ENCODE measurements around the gene DGKG. TPM values are rescaled to one million over a fixed set of nuclear protein-coding genes. Genes with fewer than 3 reads are reported as not detected.

The DGKG gene
- polyA plus RNA-seq, 1 donor = 0.43 TPM

DNA sequence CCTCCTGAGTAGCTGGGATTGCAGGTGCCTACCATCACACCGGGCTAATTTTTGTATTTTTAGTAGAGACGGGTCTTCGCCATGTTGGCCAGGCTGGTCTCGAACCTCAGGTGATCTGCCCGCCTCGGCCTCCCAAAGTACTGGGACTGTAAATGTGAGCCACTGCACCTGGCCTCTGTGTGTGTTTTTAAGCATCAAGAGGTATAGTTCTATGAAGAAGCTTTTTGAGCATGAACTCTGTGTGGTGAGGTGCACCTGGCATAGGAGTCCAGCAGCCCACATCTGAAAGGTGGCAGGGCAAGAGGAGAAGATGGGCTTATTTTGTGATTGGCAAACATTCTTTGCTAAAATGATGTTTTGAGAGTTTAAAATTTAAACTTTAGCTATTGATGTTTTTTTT, 118.0 kb downstream of the DGKG start:
- no peak for DNase-seq

DNA sequence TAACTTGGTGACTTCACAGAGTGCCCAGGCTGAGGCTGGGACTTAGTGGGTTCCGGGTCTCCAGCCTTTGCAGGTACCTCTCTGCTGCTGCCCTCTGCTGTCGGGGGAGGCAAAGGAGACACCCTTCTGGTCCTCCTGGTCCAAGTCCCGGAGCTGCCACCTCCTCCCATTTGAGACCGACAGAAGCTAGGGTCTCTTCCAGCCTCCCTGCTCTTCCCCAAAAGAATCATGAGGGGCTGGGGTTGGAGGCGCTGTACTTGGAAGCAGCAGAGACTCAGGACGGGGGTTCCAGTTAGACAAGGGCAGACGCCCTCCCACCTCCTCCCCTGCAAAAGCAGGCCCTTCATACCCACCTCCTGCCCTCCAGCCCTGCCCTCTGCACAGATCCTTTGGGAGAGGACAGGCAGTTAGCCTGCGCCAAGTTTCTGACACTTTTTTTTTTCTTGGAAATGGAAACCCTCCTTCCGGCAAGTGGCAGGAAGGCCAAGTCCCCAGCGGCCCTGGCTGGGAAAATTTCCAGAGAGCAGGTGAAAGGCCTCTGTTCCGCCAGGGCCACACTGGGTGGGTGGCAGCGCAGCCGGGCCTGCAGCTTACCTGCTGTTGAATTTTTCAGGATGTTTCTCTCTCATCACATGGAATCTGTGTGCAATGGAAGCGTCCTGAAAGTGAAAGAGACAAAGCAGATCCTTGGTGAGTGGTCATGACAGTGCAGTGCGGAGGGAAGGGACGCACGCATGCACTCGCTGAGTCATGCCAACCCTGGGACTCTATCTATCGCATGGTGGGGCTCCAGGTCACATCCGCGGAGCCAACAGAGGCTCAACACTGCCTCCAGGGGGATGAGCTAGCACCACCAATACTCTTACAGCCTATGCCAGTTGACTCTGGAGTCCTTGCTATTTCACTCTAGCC, 119.9 kb downstream of the DGKG start:
- no peak for DNase-seq

DNA sequence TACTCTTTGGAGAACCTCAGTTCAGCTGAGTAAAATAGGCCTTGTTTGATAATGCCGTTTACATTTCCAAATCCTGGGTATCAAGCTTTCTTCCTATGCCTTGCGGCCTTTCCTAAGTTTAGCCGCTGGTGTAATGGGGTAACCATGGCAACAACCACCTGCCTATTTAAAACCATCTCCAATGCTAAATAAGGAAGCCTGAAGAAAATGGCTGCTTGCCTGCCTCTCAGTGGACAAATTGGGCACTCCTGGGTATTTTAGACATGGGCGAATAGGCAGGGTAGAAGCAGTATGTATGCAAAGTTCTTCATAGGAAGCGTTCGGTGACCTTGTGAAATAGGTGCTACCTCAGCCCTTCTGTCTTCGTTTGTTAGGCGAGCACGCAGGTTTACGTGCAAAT, 122.7 kb downstream of the DGKG start:
- no peak for DNase-seq

DNA sequence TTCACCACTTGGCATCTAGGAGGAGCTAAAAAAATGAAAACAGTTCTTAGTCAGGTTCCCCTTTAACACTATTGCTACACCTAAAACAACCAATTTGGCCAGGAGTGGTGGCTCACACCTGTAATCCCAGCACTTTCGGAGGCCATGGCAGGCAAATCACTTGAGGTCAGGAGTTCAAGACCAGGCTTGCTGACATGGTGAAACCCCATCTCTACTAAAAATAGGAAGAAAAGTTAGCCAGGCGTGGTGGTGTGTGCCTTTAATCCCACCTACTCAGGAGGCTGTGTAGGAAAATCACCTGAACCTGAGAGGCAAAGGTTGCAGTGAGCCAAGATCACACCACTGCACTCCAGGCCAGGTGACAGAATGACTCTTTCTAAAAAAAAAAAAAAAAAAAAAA, 124.1 kb downstream of the DGKG start:
- DNase-seq = no peak

DNA sequence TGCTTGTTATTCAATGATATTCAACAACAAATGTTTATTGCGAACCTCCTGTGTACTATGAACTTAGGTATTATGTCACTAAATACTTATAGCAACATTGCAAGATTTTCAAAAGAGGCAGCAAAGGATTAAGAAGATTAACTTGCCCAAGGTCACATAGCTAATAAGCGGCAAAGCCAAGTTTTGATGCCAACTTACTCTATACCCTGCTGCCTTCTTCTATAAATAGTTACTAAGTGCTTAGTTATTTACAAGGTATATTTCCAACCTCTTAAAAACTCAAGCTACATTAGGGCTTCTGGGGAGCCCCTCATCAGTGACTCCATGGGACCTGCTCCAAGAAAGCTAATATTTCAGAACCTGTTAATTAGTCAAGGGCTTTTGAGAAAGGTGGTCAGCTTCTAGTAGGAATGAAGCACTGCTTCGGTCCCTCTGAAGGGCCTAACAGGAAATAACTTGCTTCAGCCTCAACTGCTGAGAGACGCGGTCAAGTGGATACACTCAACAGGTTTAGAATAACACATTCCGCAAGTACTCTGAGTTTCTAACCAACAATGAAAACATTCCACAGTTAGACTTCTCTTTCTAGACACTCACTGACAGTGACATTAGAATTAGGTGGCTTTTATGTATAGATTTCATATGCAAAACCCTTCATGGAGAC, 125.5 kb downstream of the DGKG start:
- no peak for DNase-seq

DNA sequence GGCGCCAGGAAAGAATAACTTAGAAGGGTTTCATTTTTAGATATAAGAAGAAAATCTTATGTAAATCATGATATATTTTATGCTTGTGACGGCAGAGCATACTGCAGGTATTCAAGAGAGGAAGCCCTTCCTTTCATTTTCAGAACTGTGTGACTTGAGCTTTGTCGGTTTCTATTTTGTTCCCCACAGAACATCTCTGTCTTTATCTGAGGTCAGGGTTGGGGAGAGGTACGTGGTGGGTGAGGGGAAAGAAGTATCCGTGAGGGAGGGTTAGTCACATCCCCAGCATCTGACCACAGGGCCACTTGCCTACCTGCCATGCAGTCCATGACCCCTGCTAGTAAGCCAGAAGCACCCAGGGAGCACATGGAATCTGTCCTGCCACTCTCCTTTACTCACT, 126.5 kb downstream of the DGKG start:
- no peak for DNase-seq

DNA sequence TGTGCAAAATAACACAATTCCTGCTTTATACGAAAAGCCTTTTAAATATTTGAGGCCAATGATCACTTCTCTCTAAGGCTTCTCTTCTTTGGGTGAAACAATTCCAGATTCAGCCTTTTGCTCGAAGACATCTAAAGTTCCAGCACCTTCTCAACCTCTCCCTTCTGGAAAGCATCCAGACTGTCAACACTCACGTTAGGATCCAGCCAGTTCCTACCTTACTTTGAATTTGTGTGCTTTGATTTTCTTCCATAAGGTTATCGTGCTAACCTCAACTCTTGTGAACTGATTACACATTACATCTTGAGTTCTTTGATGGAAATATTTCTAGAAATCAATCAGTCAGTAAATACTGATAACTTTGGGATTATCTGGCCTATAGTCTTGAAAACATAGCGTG, 127.9 kb downstream of the DGKG start:
- no peak for DNase-seq

DNA sequence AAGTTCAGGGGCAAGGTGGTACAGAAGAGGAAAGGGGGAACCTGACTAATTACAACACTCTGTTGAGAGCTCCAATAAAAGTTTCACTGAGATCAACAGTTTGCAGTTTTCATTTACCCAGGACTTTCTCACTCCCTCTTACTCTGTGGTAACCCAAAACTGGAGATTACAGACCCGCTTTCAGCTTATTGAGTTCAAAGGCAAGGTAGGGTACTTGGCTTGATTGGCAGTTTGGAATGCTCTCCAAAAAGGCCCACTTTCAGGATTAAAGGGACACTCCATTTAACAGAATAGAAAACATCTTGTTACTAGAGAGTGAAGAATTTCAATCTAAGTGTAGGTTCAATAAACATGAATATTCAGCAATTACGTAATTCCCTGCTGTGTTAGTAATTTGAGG, 135.6 kb downstream of the DGKG start:
- DNase-seq = no peak

DNA sequence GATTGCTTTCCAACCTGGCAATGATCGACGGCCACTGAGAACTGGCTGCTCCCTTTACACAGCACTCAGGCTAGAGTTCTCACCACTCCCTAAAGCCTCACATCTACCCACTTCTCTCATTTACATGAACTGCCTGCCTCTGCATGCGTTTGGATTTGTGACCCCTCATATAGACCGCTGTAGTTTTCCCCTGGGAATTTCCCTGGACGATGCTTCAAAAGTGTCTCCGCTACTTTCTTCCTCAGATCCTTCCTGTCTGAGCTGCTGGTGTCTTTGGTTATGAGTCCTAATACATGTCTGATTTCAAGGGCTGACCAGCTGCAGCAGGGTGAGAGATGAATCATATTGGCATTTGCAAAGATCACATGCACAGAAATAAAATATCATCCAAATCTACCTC, 136.4 kb downstream of the DGKG start:
- no peak for DNase-seq

DNA sequence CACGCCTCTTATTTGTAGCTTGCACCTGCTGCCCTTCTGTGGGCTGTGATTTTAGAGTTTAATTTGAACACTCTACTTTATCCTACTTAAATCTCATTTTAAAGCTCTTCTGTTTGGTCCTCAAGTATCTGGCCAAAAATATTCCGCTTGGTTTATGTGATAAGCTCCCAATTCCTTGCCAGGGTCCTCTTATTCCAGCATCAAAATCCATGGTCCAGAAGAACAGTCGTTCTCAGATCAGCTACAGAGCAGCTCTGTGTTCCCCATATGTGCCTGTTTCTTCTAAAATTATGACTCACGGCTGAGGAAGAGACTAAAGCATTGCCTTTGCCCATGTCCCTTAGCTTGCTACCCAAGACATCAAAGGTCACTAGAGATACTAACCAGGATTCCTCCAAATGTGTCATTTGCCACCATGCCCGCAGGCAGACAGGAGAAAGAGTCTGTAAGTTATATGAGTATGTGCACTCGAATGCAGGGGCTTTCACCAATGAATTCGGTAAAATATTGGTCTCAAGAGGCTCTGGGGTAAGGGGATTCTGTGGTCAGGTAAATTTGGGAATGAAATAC, 137.9 kb downstream of the DGKG start:
- no peak for DNase-seq

DNA sequence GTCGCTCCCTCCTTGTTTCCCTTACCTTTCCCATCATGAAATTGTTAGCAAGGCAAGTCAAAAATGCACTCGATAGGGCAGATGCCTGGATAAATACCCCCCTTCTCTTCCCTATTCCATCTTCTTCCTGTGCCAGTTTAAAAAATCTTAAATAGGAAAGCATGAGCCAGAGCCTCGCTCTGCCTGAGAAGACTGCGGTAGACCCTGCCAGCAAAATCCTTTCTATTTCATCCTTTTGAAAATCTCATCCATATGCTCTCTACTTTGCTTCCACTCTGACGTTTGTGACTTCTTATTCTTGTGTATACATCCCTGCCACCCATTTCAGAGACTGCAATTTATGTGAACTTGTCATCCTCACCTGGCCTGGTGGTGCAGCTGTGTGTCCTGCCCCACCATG, 138.6 kb downstream of the DGKG start:
- no peak for DNase-seq

DNA sequence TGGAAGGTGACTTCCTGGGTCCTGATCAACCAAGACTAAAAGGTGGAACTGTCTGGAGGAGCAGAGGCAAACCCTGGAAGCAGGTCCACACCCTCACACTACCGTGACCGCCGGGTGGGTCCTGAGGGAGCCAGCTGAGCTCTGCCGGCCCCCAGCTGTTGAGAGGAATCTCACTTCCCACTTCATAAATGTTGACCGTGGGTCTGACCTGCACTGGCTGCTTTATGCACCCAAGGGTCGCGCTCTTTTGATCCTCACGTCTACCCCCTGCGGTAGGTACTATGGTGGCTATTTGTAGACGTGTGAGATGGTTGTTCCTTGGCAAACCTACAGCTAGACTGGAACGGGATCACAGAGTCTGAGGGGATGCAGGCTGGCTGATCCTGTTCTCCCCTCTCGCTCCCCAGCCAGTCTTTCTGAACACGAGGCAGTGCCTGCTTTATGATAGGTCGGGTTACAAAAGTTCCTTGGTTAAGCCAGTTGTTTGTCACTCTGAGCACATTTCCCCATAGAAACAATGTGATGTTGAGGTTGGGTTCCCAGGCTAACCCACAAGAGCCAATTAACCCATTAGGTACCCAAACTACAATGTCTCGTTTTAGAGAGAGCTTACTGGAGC, 140.2 kb downstream of the DGKG start:
- DNase-seq = no peak

DNA sequence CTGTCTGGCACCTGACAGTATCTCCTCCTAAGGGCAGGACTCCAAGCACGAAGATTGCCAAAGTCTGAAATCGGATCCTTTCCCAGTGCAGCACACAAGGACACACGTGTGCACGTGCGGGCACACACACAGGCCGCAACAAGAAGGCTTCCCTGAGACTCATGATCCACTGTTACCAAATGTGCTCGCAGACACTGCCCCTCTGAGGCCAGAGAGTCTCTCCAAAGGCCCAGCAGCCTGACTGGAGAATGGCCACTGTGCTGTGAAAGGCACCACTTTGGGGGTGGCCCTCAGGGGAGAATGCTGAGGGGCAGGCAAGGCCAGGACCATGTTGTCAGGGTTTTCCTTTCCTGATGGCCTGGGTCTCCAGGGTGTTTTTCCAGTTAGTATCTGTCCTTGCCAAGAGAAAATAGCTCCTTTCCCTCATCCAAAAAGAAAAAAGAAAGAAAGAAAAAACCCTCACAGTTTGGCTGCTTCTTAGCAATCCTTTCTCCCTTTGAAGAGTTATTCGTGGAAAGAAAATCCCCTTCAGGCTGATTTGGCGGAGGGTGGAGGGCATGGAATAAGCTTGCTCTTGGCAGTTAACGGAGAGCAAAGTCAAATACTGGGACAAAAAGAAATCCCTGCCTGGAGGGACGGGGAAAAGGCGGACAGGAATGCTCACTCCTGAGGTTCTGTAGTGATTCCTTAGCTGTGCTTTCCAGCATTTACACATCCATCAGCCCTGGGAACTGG, 141.0 kb downstream of the DGKG start:
- no peak for DNase-seq

DNA sequence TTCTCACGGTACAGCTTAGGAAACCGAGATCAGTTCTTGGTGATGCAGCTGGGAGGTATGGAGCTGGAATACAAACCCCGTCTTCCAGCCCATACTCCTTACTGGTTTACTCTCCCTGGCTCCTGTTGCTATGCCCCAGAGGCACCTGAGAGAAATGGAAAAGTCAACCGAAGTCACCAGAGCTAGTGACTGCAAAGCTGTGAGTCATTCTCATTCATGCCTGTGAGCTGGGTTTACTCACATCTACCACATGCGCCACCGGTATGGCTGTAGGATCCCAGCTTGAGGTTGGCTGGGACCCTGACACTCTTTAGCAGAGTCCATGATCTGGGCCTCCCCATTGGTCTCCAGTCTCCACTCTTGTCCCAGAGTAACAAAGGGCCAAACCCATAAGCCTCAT, 141.7 kb downstream of the DGKG start:
- DNase-seq = no peak

DNA sequence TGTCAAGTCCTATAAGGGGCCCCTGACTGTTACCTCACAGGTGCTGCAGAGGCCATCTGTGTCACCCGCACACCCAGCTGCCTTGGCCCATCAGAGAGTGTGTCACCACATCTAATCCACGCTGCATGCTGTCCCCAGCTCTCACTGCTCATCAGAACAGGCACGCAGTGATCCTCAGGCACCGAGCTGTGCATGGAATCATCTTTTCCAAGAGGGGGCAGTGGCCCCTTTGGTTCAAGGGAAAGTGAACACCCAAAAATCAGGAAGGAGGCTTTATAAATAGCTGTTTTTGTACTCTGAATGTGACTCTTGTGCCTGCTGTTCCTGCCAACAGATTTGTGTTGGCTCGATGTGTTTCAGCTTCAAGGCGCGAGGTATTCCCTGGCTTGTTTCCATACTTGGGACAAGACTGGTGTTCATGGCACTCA, 142.8 kb downstream of the DGKG start:
- DNase-seq = no peak

DNA sequence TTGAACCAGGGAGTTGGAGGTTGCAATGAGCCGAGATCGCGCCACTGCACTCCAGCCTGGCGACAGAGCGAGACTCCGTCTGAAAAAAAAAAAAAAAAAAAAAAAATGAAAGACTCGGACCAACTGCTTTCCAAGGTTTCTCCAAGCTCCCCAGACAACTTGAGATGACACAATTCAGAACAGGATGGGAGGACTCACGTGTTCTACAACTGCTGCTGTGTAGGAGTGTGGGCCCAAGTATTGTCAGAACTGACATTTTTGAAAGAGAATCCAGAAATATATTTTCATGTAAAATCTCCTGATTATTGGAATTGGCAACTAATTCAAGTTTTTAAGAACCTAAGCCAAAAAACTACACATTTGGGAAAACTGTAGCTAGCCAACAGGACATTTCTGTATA, 143.6 kb downstream of the DGKG start:
- DNase-seq = no peak

DNA sequence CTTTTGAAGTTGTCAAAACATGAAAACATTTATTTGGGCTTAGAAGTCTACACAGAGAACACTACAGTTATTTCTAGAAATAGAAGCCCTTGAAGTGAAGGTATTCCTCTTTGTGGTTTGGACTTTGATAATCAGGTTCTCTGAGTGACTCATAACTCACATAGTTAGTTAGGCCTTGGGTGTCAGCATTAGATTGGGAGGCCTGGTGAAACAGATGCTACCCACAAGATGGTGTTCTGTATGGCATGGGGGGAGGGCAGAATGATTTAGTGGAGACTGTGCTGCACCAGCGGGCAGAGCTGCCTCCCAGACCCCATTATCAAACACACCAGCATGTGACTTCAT, 144.2 kb downstream of the DGKG start:
- no peak for DNase-seq

DNA sequence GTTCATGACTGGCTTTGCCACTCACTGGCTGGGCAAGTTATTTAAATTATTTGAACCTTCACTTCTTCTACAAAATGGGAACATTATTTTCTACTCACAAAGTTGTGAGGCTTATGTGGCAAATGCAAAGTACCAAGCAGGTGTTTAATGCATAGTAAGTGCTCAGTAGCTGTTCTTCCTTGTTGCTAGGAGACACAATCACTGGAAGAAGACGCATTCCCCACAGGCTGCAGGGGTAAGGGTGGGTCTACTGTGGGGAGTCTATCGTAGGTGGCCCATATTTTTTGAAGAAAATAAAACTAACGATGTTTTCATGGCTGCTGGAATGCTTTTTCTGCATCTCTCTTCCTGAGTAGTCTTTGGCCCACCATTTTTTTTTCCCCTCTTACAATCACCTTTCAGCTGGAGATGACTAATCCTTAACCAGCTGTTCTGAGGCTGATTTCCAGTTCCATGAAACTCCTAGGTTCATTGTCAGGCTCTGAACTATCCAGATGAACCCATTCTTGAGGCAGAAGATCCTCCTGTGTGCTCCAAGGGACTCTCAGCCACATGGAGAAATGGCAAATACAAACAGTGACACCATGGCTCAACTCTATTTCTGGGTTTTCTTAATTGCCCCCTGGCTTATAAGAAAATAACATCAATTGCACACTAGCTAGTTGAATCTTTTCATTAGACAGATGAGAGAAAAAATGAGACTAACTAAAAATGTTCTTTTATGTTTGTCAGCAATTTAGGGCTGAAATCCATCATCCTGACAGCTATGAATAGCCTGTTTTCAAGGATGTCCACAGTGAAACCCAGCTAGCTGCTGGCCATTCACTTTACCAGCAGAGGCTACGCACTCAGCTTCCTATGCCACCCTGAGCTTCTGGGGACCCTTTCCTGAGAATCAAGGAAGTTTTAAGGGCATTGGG, 144.9 kb downstream of the DGKG start:
- no peak for DNase-seq

DNA sequence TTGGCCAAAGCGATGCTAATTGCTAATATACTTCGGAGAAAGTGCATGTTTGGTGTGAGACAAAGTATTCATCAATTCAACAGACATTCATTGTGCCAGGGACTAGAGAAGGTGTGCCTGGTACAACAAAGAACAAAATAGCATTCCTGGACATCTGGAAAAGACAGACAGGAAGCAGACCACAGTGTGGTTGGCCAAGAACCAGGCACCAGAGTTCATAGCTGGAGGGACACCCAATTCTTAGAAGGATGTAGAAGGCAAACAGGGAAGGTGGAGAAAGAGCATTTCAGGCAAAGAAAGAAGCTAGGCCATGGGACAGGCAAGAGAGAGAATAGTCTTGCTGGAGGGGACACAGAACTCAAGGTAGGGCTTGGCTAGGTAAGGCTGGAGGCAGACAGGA, 147.4 kb downstream of the DGKG start:
- no peak for DNase-seq

DNA sequence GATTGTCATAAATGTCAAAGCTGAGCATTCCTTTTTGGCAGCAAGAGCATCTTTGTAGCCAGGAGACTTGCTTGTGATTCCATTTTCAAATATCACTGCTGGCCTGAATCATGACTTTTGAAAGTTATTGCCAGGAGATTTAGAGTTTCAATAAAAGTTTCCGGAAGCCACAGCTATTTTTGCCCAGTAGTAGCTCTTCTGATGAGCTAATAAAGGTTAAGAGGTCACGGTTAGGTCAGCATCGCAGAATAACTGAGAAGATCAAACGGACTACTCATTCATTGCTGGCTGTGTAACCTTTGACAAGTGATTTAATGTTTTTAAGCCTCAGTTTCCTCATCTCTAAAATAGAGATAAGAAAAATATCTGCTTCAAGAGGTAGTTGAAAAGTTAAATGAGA, 148.1 kb downstream of the DGKG start:
- no peak for DNase-seq

DNA sequence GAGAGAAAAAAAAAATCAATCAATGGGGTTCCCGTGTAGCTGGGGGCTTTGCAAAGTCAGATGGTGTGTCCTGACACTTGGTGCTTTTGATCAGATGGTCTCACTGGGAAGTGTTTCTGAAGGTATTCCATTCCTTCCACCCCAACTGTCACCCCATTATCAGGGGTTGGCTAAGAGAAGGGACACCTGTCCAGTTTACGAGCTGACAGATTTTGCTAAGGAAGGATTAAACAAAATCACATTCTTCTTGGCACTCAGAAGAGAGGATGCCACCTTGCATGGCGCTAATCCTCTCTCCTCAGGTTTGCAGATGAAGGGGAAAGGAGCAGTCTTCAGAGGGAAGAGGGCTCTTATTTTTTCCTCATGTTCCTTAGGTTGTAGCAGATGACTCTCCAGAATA, 149.4 kb downstream of the DGKG start:
- no peak for DNase-seq
